Activated naive CD4-positive, alpha-beta T cell (primary cell): ENCODE results near the gene GMDS.

Source experiments
- DNase-seq, 4 experiments: peaks; one replicate each; lab custom pipeline; 2025; lab: John Stamatoyannopoulos, UW

Gene GMDS

GRCh38 chr6:1644516-1645060, 600.8 kb downstream of the GMDS start:
- no peak for DNase-seq

DNA sequence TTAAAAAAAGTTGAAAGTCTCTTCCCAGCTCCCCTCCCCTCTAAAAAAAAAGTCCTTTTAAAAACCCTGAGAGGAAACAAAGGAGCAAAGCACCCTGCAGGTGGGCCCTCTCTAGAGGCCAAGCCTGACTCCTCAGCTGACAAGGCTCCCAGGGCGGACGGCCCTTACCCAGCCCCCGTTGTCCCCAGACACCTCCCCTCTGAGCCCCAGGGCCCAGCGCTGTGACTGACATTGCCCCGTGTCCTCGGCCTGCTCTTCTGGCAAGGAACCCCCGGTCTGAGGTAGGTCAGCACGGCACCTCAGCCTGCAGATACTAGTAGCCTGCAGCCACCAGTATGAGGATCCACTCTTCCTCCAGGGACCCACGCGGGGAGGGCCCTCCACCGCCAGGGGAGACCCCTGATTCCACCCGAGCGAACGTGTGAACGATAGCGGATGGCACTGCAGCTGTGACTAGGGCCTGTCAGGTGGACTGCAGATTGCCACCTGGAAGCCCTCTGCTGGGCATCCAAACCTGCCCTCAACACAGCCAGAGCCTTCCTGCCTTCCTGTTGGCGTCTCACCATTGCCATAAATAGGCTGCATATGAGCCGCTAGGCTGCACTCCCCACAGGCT, 601.5 kb downstream of the GMDS start:
- DNase-seq: no peak

- DNase-seq: no peak
Observed at GRCh38 chr6:1643111-1643510, 602.3 kb downstream of the GMDS start.

GRCh38 chr6:1641343-1641885, 604.0 kb downstream of the GMDS start:
- no peak for DNase-seq

- DNase-seq: no peak
Observed at GRCh38 chr6:1640476-1640875, 604.9 kb downstream of the GMDS start.

DNA sequence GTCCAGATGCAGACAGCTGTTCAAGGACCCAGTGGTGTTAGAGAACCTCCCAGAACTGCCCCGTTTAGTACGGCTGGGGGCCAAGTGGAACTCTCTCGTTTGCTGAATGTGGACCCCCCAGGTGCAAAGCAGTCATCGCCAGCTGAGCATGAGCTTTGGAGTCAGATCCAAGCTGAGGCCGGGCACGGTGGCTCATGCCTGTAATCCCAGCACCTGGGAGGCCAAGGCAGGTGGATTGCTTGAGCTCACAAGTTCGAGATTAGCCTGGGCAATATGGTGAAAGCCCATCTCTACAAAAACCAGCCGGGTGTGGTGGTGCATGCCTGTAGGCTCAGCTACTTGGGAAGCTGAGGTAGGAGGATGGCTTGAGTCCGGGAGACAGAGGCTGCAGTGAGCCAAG, 606.0 kb downstream of the GMDS start:
- DNase-seq: no peak

DNA sequence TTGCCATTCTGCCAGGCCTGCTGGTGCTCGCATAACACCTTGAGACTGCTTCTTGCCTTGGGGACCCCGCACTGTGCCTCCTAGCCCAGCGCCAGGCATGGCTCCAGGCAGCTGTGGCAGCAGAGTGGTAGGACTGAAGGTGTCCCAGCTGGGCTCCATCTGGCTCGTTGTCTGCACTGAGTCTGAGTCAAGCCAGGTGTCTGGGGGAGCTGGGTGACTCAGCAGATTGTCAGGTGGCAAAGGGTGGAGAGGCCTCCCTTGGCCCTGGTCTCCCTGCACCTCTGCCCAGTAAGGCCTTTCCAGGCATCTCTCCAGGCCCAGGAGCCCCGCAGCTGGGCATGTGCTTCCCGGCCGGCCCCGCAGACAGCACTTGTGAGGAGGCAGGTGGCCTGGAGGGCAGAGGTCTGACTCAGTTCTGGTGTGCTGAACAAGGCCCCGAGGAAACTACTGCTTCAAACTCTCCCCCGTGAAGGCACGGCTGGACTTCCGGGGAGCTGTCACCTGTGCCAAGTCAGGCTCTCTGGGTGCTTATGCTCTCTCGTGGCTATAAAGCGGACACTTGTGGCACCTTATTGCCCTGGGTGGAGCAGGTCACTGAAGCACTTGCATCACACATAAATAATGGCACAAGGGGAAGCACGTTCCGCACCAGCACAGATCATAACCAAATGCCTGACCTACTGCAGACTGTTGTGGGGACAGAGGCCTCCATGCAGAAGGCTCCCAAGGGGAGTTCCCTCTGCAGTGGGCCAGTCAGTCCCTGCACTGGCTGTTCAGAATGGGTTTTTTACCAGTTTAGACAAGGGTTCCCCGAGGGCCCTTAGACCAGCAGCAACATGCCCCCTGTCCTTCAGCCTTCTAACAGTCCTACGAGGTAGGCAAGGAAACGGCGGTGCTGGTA, 608.2 kb downstream of the GMDS start:
- DNase-seq: no peak

GRCh38 chr6:1636272-1636825, 609.1 kb downstream of the GMDS start:
- DNase-seq: no peak

GRCh38 chr6:1635305-1636010, 609.9 kb downstream of the GMDS start:
- DNase-seq: no peak

GRCh38 chr6:1634081-1634480, 611.3 kb downstream of the GMDS start:
- no peak for DNase-seq

GRCh38 chr6:1633366-1634021, 611.9 kb downstream of the GMDS start:
- DNase-seq: no peak

DNA sequence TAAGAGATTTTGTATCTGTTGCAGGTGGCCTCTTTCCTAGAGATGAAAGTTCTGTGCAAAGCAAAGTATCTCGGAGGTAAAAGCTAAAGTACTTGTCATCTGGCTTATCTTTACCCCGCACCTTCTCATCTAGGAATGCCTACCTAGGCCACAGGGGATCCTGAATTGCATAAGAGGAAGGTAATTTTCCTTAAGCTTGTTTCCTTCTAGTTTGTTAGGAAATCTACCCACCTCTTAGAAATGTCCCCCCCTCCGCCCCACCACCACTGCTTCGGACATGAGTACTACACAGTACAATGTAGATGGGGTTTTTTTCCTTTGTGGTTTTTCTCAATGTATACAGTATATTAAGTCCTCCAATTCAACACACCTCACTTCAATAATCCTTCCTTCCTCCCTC, 614.2 kb downstream of the GMDS start:
- no peak for DNase-seq

DNA sequence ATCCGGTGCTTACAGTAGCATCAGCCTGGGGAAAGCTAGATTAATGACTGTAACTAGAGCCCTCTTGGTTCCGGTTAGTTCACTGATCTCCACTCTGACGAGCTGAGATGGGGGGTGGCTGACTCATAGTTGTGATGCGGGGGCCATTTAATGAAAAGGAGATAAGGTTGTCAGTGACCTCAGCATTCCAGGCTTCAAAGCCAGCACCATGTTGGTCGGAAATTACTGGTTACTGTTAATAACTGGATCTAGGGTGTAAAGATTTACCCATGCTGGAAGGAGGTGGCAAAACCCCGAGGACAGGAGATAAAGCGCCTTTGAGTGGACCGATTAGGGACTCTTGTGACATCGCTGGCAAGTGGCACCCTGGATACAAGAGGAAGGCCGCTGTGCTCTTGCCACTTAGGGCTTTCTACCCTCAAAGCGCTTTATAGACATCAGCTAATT, 614.6 kb downstream of the GMDS start:
- DNase-seq: no peak

DNA sequence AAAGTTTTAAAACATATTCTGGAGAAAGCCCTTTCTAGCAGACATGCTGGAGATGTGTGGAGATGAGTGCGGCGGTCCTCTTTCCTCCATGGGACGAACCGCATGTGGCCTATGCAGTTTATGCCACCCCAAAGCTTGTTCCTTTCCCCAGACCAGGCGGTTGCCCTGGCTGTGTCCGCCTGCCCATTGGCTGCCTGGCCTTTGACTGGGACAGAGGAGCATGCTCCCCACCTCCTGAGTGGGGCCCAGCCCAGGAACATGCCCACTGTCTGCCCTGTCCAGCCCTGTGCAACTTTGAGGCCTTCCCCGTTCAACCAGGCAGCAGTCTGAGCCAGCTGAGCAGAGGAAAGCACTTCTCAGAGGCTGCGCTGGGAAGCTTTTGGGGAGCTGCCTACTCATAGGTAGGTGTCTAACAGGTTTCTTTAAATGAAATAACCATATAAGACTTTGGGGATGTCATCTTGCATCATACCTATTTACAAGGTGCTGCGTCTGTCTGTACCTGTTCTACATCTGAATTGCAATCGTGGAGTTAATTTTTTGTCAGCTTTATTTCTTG, 615.1 kb downstream of the GMDS start:
- no peak for DNase-seq

GRCh38 chr6:1629316-1629715, 616.1 kb downstream of the GMDS start:
- no peak for DNase-seq

GRCh38 chr6:1627827-1628560, 617.4 kb downstream of the GMDS start:
- DNase-seq: no peak

DNA sequence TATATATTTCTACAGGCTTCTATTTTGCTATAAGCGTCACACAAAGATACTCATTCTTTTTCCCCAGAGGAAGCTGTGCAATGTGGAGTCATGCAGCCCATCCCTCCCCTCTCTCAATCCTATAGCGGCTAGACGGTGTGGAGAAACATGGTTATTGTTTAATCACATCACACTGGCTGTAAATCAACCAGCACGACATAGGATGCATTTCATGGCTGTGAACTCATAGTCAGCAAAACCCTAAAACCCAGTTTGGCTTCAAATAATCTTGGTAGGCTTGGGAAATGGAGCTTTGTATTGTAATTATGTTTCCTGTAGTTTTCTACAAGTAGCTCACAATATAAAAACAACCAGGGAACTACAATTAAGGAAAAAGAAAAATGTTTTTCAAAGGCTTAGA, 618.9 kb downstream of the GMDS start:
- DNase-seq: no peak

GRCh38 chr6:1625794-1626435, 619.5 kb downstream of the GMDS start:
- no peak for DNase-seq

- no peak for DNase-seq
Observed at GRCh38 chr6:1624851-1625781, 620.3 kb downstream of the GMDS start.
